Measurements from ENCODE around the gene OR1D5. TPM values are rescaled to one million over a fixed set of nuclear protein-coding genes. Genes with fewer than 3 reads are reported as not detected.
"Not testable (repeated sequence)": the region's sequence is repeated elsewhere in the genome, so short reads cannot be mapped to it uniquely, and the experiment has no call there.

Gene OR1D5, protein sequence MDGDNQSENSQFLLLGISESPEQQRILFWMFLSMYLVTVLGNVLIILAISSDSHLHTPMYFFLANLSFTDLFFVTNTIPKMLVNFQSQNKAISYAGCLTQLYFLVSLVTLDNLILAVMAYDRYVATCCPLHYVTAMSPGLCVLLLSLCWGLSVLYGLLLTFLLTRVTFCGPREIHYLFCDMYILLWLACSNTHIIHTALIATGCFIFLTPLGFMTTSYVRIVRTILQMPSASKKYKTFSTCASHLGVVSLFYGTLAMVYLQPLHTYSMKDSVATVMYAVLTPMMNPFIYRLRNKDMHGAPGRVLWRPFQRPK
- total RNA-seq (2014; rRNA removed; shearing (Covaris generic)), result not detected in 2 replicates

DNA sequence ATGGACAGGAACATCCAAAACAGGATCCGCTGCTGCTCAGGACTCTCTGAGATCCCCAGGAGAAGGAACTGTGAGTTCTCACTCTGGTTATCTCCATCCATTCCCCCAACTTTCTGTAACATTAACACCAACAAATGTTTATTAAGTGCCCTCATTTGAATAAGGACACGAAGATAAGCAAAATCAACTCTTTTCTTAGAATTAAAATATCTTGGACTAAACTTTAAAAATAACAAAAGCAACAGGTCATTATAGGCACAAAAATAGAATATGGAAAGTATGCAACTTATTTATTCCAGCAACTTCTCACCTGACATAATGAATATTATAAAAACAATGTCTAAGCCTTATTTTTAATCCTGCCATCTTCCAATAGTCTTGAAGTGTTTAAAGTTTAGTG is at the start of gene OR1D5:
Gene OR1D5, minus strand, starts transcription at position 101 of the 400 bp plus-strand sequence. Its CDS starts 0 bp downstream, at position 101.
- in situ Hi-C loops (cut with HindIII; ENCODE audit: low sequenced_read_pairs); DNase-seq (ENCODE audit: low spot score): not testable (repeated sequence)

DNA sequence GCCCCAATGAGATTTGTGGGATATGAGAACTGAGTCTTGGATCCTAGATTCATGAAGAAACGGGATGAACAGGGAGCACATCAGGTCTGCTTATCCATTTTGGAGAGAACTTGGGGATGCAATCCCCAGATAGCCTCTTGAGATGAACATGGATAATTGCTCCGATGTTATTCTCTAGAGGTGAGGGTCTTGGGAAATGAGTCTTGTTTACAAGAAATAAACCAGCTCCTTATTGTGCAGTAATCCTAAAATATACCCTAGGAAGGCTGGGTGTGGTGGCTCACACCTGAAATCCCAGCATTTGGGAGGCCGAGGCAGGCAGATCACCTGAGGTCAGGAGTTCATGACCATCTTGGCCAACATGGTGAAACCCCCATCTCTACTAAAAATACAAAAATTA is 40.9 kb upstream of the OR1D5 start, which contains the start of gene OR1D2:
Gene OR1D2, minus strand, starts transcription at position 101 of the 400 bp plus-strand sequence. CDS start 11,426 bp downstream, outside the sequence.
- no peak for DNase-seq (ENCODE audit: low spot score)
- in situ Hi-C loops (cut with HindIII; ENCODE audit: low sequenced_read_pairs), result no loop called here

DNA sequence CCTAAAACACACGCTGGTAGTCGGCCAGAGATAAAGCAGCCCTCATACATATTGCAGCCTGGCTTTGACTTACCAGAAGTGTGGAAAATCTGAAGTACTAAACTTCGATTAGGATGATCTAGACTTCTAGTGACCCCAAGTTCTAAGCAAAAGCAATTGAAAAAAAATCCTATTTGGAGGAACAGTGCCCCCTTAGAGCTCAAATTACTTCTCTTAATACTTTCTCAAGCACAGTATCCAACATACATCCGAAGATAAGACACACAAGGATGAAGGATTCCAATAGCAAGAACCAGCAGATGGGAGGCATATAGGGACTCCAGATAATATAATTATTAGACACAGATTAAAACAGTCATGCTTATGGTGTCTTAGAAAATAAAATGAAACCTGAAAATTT is 10.4 kb upstream of the OR1D5 start:
- in situ Hi-C loops (cut with HindIII; ENCODE audit: low sequenced_read_pairs); DNase-seq (ENCODE audit: low spot score): not testable (repeated sequence)

DNA sequence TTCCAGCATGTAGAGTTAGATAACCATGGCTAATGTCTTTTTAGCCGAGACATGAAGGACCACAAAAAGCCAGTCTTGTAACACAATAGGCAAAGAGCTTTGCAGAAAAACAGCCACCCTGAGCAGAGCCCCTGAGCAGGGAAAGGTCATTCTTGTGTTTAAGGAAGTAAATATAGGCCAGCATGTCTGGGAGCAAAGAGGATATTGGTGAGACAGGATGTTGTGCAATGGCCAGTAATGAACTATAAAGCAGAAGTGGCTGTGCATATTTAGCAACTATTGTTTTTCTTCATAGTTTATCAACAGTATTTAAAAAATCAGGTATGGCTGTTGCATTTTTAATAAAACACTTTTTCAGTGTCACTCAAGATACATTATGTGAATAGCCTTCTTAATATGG is 1.8 kb upstream of the OR1D5 start:
- in situ Hi-C loops (cut with HindIII; ENCODE audit: low sequenced_read_pairs), result not testable (repeated sequence)

DNA sequence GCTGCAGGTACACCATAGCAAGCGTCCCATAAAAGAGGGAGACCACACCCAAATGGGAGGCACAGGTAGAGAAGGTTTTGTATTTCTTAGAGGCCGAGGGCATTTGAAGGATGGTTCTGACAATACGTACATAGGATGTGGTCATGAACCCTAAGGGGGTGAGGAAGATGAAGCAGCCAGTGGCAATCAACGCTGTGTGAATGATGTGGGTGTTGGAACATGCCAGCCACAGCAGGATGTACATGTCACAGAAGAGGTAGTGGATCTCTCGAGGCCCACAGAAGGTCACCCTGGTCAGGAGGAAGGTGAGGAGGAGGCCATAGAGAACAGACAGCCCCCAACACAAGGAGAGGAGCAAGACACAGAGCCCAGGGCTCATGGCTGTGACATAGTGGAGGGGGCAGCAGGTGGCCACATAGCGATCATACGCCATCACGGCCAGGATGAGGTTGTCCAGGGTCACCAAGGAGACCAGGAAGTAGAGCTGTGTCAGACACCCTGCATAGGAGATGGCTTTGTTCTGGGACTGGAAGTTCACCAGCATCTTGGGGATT is 506 bp downstream of the OR1D5 start:
- in situ Hi-C loops (cut with HindIII; ENCODE audit: low sequenced_read_pairs); DNase-seq (ENCODE audit: low spot score): not testable (repeated sequence)

More for the DNA sequence above, 1.8 kb upstream of the OR1D5 start:
- DNase-seq (ENCODE audit: low spot score), result not testable (repeated sequence)

DNA sequence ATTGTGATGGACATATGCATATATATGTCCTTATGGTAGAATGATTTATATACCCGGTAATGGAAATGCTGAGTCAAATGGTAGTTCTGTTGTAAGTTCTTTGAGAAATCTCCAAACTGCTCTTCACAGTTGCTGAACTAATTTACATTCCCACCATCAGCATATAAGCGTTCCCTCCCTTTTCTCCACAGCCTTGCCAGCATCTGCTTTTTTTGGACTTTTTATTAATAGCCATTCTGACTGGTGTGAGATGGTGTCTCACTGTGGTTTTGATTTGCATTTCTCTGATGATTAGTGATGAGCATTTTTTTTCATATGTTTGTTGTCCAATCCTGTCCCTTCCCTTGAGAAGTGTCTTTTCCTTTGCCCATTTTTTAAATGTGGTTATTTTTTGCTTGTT is 8.5 kb downstream of the OR1D5 start:
- DNase-seq (ENCODE audit: low spot score); in situ Hi-C loops (cut with HindIII; ENCODE audit: low sequenced_read_pairs): not testable (repeated sequence)

DNA sequence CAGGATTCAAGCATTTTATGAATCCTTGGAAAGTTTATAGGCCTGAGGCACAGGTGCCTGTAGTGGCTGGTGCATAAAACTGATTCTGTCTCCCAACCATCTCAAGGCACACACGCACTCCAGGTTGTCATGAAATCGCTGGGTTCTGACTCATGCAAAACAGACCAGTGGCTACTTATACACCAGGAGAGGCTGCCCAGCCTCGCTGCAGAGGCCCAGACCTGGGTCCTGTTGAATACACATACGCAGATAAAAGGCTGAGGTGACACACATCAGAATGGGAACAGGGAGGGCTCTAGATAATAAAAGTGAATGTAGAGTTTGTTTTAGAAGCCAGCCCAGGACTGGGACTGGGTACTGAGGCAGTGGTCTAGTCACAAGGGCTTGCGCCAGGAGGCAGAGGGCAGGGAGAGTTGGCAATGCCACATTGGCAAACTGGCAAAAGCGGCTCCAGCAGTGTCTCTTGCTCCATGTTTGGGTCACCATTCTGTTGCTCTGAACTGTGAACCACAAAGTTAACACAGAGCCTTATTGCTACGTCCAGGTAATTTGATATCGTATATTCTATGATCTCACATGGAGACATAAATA is 13.6 kb downstream of the OR1D5 start:
- no peak for DNase-seq (ENCODE audit: low spot score)
- in situ Hi-C loops (cut with HindIII; ENCODE audit: low sequenced_read_pairs), result no loop called here

DNA sequence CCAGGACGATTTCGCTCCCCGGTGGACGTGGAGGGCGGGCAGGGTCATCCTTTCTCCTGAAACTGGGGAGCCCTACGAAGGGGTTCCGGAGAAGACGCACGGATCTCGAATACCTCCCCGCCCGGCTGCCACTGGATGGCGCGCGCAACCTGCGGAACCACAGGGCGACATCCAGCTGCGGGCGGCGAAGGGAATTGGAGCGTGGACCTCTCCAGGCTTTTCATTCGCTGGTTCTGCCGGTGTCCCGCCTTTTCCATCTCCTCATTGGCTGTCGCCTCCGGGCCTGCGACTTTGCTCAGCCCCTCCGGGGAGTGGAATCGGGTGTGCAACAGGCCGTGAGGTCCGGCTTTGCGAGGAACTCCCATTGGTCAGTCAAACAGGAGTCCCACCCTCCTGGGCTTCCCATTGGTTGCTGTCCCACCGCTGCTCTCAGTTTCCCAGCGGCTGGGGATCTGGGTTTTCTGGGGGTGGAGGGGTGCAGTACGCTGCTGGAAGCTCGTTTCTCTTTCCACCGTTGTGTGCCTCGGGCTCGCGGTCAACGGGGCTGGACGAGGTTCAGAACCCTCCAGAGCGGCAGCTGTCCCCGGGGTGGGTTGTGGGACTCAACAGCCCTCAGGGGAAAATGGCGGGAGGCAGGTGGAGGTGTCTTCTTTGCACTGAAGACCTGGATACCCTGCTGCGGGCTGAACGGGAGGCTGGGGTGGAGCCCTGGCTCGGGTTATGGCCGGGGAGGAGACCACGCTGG is 14.5 kb downstream of the OR1D5 start:
- in situ Hi-C loops (cut with HindIII; ENCODE audit: low sequenced_read_pairs), result no loop called here

DNA sequence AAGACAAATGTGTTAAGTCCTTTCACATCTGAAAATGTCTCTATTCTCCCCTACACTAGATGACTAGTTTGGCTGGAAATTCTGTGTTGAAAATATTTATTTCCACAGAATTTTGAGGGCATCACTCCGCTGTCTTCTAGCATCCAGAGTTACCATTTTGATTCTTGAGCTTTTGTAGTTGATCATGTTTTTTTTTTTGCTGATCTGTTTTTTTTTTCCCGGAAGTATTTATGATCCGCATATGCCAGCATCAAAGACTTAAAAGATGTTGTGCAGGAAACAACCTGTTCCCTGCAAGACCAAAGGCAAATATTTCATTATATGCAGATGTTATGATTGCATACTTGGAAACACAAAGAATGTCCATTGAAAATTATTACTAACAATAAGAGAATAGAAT is 16.7 kb downstream of the OR1D5 start:
- in situ Hi-C loops (cut with HindIII; ENCODE audit: low sequenced_read_pairs), result no loop called here
- DNase-seq (ENCODE audit: low spot score), result no peak

More for the DNA sequence above, 14.5 kb downstream of the OR1D5 start:
- DNase-seq (ENCODE audit: low spot score), result peak; percentile 99

DNA sequence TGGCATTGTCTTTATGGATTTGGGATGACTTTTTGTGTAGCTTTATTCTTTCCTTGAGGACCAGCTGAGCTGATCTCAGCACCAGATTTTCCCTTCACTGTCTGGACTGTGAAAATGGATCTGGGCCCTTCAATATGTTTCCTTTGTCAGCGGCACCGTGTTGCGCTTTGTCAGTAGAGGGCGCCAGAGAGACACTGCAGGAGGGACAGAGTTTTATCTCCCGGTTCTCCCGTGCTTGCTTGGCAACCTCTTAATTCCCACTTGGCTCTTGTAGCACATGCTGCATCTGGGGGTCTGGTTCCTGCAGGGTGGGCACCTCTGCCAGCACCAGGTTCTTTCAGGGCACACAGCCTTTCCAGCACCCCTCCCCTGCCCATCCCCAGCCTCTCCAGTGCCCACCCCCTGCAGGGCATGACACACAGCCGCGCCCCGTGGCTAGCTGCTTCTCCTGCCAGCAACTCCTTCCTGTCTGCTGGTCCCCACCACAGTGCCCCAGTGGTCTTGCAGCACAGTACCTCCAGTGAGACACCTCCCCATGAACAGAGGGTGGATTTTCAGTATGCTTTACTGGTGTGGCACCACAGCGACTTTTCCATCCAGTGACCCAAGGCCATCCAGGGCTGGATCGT is 19.6 kb downstream of the OR1D5 start:
- in situ Hi-C loops (cut with HindIII; ENCODE audit: low sequenced_read_pairs), result no loop called here
- DNase-seq (ENCODE audit: low spot score), result no peak

DNA sequence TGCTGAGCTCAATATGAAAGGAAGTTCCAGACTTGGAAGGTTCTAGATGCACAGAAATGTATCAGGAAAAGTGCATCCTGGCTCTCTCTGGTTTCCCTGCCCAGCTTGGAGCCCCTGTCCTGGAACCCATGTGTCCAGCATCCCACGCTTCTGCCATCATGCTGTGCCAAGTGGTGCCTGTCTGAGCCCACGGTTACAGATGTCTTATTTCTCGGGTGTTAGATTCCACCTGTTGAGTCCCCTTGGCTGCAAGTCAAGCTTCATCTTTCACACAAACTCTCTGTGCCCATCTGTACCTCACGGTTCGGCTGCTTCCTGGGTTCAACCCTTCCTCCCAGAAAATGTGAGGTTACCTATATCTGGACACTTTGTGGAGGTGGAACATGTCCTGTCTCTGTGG is 22.5 kb downstream of the OR1D5 start:
- no peak for DNase-seq (ENCODE audit: low spot score)
- in situ Hi-C loops (cut with HindIII; ENCODE audit: low sequenced_read_pairs), result no loop called here

DNA sequence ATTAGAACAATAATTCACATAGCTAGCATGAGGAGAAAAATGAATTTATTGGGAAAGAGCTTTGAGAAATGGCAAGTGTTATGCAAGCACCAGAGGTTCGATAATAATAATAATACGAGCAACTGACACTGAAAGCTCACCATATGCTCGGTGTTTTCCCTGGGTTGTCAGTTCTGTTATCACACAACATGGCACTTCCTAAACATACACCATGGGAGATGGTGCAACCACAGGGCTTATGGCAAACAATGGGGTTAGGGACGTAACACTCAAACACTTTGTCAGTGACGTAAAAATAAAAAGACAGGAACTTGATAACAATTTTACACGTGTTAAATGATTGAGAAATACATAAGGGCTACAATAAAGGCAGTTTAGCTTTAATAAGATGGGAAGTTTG is 23.7 kb downstream of the OR1D5 start:
- DNase-seq (ENCODE audit: low spot score), result no peak
- in situ Hi-C loops (cut with HindIII; ENCODE audit: low sequenced_read_pairs), result no loop called here

DNA sequence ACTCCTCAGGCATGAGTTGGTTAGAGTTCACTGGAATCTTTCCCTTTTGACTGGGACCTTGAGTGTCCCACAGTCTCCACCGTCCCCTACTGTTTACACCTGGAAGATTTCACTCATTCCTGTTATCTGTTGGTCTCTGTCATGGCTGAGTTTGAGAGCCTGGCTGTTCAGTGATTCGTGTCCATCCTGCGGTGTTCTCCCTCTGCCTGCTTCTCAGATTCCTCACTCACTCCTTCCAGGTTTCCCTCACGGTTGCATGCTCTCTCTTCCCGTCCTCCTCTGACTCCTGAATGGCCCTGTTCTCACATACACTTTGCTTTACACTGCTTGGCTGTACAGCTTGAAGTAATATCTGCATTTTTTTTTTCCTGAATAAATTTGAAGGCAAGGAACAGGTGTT is 24.5 kb downstream of the OR1D5 start:
- in situ Hi-C loops (cut with HindIII; ENCODE audit: low sequenced_read_pairs), result no loop called here
- DNase-seq (ENCODE audit: low spot score), result peak; percentile 9

DNA sequence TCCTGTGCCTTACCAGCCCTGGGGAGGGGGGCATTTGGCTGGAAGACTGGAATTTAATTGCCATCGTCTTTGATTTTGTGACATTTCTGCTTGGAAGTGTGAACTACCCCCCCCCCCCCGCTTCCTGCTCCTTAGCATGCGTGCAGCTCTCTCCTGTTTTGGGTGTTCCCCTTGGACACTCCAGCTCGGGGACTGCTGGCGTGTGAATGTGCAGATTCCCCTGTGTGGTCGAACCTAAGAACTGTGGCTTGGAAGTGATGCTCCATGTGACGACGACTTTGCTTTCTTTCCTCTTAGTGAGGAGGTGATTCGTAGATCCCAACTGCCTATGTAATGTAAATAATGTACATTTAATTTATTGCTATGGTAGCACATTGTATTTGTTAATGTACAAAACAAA is 26.1 kb downstream of the OR1D5 start:
- DNase-seq (ENCODE audit: low spot score), result no peak
- in situ Hi-C loops (cut with HindIII; ENCODE audit: low sequenced_read_pairs), result no loop called here

DNA sequence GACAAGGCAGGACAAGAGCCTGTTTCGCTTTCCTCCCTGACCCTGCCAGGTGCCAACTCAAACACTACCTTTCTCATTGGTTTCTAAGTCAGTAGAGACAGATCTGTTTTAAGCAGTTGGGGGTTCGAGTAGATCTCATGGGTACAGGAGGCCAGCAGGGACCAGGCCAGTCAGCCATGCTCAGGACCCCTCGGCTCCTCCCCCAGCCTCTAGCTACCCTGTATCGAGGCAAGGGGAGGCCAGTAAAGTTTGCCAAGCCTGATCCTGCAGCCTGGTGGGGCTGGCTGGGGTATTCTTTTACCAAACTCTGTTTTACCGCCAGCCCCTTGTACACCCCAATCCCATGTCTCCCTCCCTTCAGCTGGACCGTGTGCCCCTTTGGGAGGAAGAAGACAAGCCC is 26.6 kb downstream of the OR1D5 start:
- in situ Hi-C loops (cut with HindIII; ENCODE audit: low sequenced_read_pairs), result no loop called here
- no peak for DNase-seq (ENCODE audit: low spot score)

DNA sequence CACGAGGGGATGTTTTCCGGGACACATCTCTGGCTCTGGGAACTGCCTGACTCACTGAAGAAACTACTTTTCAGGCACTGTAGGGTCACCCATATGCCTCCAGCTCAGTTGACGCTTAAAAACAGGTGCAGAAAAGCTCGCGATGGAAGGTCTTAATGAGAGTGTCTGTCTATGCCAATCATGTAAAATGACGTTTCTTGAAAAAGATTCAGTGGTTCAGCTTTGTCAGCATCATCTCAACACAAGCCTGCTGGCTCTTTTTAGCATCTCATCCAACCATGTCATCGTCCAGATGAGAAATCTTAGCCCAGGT is 27.5 kb downstream of the OR1D5 start:
- no peak for DNase-seq (ENCODE audit: low spot score)
- in situ Hi-C loops (cut with HindIII; ENCODE audit: low sequenced_read_pairs), result no loop called here

DNA sequence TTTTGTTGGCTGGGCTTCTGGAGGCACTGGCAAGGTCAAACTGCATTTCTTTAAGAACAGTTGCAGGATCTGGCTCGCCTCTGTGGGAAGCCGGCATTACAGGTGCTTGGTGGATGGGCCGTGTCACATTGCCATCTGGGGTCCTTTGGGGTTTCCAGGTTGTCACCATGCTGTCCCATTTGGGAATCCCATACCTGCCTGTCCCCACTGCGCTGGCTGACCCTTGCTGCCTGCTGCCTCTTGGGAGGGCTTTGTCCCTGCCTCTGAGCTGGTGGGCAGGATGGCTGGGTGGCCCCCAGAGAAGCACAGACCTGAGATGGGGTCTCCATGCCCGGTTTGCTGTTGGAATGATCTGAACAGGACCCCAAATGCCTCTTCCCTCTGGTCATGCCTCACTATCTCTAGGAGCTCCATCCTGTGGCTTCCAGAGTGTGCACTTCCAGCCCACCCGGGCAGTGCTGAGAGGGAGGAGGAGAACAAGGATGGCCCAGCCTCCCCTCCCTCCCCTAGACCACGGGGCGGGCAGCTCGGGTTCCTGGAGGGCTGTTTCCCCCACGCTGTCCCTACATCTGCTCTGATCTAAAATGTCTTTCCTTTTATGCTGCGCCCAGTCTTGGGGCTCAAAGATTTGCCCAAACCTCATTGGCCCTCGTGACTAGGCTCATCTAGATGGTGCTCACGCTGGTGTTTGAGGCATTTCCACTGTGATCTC is 28.0 kb downstream of the OR1D5 start:
- in situ Hi-C loops (cut with HindIII; ENCODE audit: low sequenced_read_pairs), result no loop called here
- no peak for DNase-seq (ENCODE audit: low spot score)

DNA sequence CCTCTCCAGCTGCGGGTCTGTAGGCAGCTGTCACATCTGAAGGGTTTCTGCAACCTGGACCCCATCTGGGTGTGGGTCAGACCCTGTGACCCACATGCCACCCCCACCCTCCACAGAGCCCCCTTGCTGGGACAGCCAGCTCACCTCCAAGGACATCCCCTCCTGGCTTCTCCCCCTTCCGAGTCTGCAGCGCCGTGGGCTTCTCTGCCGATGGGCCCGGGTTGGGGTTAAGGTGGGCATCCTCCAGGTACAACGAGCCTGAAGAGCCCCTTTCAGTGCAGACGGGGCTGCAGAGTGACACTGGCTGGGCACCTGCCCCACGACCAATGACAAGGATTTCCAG is 28.9 kb downstream of the OR1D5 start:
- in situ Hi-C loops (cut with HindIII; ENCODE audit: low sequenced_read_pairs), result no loop called here
- no peak for DNase-seq (ENCODE audit: low spot score)

Measured in G401 (cell line).